WTC11 (cell line): ENCODE measurements around the gene DESI1.

Source experiments
- CBFB ChIP-seq: sonication (generic); formaldehyde crosslinking; IDR thresholded peaks from 2 replicates; pipeline ENCODE4 v1.8.1; 2022; ENCODE audit warnings: mild to moderate bottlenecking, low read depth, missing genetic modification reagents
- CTCF ChIP-seq: fragments of 200-600 bp; IDR thresholded peaks from 2 replicates; pipeline ENCODE4 v1.8.0; 2022; ENCODE audit warnings: antibody characterized with exemption
- ETV6 ChIP-seq: sonication (generic); formaldehyde crosslinking; IDR thresholded peaks from 2 replicates; pipeline ENCODE4 v1.8.1; 2022; ENCODE audit warnings: mild to moderate bottlenecking, missing genetic modification reagents
- JUN ChIP-seq: sonication (generic); formaldehyde crosslinking; IDR thresholded peaks from 2 replicates; pipeline ENCODE4 v1.8.0; 2023; ENCODE audit warnings: mild to moderate bottlenecking, missing genetic modification reagents
- USF2 ChIP-seq: sonication (generic); formaldehyde crosslinking; IDR thresholded peaks from 2 replicates; pipeline ENCODE4 v1.8.1; 2023; ENCODE audit warnings: mild to moderate bottlenecking, missing genetic modification reagents, moderate library complexity

GRCh38 chr22:41574847-41575381 is 45.9 kb downstream of the DESI1 start:
- TF ChIP-seq CTCF, result no peak
- no peak for TF ChIP-seq JUN (CRISPR knock-in tag)
- TF ChIP-seq ETV6 (CRISPR knock-in tag), result no peak
- TF ChIP-seq USF2, result no peak
- no peak for TF ChIP-seq CBFB (CRISPR knock-in tag)
